Measurements from ENCODE around the gene TP53I13.

DNA sequence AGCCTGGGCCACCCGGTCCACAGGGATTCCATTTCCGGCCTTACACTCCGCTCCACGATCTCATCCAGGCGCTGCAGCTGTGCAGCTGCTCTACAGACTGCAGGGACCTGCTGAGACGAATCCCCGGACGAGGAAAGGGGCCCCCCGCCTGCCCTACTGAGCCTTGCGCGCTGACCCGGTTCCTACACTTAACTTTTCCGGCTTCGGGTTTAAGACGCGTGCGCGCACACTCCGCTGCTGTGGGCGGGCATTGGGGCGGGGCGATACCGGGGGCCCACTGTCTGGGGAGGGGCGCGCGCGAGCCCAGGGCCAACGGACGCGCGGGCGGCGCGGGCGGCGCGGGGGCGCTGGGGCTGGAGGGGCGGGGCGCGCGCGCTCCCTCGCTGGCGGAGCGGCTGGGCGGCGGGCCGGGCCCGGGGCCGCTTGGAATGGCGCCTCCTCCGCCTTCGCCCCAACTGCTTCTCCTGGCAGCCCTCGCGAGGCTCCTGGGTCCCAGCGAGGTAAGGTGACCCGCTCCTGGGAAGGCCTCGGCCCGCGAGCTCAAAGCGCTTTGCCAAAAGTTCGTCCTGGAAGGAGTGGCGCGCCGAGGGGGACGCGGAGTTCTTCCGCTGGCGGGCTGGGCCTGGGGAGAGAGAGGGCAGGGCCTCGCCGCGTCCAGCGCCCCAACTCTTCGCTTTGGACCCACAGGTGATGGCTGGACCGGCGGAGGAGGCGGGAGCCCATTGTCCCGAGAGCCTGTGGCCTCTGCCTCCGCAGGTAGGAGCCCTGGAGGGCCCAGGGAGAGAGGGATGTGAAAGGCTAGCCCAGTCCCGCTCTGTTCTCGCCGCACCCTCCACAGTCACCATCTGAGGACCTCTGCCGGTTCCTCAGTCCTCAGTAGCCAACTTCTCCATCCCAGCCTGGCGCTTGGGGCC is at the start of gene TP53I13:
- TF ChIP-seq, protein P1, sequence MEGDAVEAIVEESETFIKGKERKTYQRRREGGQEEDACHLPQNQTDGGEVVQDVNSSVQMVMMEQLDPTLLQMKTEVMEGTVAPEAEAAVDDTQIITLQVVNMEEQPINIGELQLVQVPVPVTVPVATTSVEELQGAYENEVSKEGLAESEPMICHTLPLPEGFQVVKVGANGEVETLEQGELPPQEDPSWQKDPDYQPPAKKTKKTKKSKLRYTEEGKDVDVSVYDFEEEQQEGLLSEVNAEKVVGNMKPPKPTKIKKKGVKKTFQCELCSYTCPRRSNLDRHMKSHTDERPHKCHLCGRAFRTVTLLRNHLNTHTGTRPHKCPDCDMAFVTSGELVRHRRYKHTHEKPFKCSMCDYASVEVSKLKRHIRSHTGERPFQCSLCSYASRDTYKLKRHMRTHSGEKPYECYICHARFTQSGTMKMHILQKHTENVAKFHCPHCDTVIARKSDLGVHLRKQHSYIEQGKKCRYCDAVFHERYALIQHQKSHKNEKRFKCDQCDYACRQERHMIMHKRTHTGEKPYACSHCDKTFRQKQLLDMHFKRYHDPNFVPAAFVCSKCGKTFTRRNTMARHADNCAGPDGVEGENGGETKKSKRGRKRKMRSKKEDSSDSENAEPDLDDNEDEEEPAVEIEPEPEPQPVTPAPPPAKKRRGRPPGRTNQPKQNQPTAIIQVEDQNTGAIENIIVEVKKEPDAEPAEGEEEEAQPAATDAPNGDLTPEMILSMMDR (IDR thresholded peaks at IDR 0.05) = no peak
- TF ChIP-seq POLR2A (IDR thresholded peaks at IDR 0.05) (peak in 1 of 2 donors; percentile 20), POLR2AphosphoS5 (IDR thresholded peaks at IDR 0.05) (no peak)

All from suprapubic skin (tissue), 4 donors.